NB4 (cell line): ENCODE measurements around the gene CAMKK1.

ENCODE experiments used
- MYC ChIP-seq: IDR thresholded peaks from 2 replicates; pipeline ENCODE4 v1.6.1; 2011; ENCODE audit warnings: low read depth, low read length
- POLR2A ChIP-seq: IDR thresholded peaks from 2 replicates; pipeline ENCODE4 v1.6.1; 2011; ENCODE audit warnings: mild to moderate bottlenecking; ENCODE audit not compliant: insufficient read length; ENCODE audit errors: extremely low read depth
- TF ChIP-seq, protein P1 (sequence below): IDR thresholded peaks from one replicate; pipeline ENCODE4 v1.5.1; 2012; ENCODE audit warnings: low read depth, low read length
- TF ChIP-seq, protein P2 (sequence below): IDR thresholded peaks from 2 replicates; pipeline ENCODE4 v1.6.1; 2011; ENCODE audit warnings: low read depth, low read length

DNA sequence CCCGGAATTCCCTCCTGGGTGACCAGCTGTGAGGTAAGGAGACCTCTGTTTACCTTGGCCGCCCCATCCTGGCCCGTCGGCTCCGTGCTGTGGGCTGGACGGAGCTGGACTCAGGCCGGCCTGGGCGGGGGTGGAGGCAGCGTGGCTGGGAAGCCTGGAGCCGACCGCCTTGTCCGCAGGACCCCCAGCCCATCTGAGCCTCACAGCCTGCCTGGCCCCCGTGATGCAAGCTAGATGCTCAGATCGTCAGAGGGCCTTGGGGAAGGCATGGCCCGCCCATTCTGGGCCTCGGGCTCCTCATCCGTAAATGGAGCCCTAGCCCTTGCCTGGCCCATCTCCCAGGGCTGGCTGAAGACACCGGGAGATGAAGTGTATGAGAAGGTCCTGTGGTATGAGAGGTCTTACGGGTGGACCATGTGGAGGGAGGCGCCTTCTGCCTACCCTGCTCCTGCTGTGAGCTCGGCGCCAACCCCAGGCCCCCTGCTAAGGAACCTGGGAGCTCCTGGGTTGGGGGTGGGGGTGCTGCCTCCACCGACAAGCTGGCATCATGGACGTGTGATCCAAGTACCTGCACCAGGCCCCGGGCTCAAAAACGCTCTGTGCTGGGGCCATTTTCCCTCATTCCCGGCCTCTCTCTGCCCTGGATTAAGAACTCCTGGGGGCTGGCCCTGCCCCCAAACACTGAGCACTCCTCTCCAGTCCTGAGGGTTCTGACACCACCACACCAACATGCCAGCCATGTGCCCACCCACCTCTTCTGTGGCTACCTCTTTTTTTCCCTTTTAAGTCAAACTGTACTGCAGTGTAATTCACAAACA, 28.9 kb upstream of the CAMKK1 start:
- TF ChIP-seq, protein P1, sequence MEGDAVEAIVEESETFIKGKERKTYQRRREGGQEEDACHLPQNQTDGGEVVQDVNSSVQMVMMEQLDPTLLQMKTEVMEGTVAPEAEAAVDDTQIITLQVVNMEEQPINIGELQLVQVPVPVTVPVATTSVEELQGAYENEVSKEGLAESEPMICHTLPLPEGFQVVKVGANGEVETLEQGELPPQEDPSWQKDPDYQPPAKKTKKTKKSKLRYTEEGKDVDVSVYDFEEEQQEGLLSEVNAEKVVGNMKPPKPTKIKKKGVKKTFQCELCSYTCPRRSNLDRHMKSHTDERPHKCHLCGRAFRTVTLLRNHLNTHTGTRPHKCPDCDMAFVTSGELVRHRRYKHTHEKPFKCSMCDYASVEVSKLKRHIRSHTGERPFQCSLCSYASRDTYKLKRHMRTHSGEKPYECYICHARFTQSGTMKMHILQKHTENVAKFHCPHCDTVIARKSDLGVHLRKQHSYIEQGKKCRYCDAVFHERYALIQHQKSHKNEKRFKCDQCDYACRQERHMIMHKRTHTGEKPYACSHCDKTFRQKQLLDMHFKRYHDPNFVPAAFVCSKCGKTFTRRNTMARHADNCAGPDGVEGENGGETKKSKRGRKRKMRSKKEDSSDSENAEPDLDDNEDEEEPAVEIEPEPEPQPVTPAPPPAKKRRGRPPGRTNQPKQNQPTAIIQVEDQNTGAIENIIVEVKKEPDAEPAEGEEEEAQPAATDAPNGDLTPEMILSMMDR, result no peak
- TF ChIP-seq POLR2A (no peak), MYC (no peak)
- TF ChIP-seq, protein P2, sequence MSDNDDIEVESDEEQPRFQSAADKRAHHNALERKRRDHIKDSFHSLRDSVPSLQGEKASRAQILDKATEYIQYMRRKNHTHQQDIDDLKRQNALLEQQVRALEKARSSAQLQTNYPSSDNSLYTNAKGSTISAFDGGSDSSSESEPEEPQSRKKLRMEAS, result no peak
